Caco-2 (cell line): ENCODE data around the gene SAFB2. TPM values are rescaled to one million over a fixed set of nuclear protein-coding genes. Genes with fewer than 3 reads are reported as not detected.

Experiments used
- BruUV-seq: library from RNA; stranded (reverse); fragments of 400-500 nt; replicated peaks from 2 replicates; lab custom pipeline; 2021; lab: Mats Ljungman, UMichigan
- CTCF ChIA-PET: fragments of 300-600 bp; sonication (Branson Sonifier 250); formaldehyde crosslinking; loops from one replicate; lab custom pipeline; 2022; ENCODE audit warnings: antibody characterized with exemption; lab: Charles Lee
- POLR2A ChIA-PET: fragments of 300-600 bp; sonication (Branson Sonifier 250); formaldehyde crosslinking; loops from one replicate; lab custom pipeline; 2022; ENCODE audit warnings: antibody characterized with exemption; lab: Charles Lee
- DNase-seq, 2 experiments: peaks; one replicate each; pipeline versions ENCODE4 v3.0.0 to v3.0.0-alpha.2; 2020 to 2022
- H3K27me3 ChIP-seq: replicated peaks from 2 replicates; pipeline ENCODE4 v1.6.0; 2011; ENCODE audit warnings: low read length; ENCODE audit not compliant: control insufficient read depth, insufficient read depth
- H3K36me3 ChIP-seq: 2 replicates; pipeline ENCODE4 v1.5.1; 2011; ENCODE audit warnings: low read length; ENCODE audit not compliant: control insufficient read depth, insufficient read depth
- H3K4me1 ChIP-seq: fragments of 250-450 bp; sonication (Bioruptor Pico); 2 replicates; pipeline ENCODE4 v1.5.1; 2020; ENCODE audit warnings: mild to moderate bottlenecking
- H3K4me3 ChIP-seq: 2 replicates; pipeline ENCODE4 v1.5.1; 2011; ENCODE audit warnings: low read depth, mild to moderate bottlenecking, control low read depth, low read length
- H3K9me3 ChIP-seq: fragments of 250-450 bp; sonication (Bioruptor Pico); 2 replicates; pipeline ENCODE4 v1.5.1; 2020; ENCODE audit warnings: mild to moderate bottlenecking, moderate library complexity
- H3K27ac Mint-ChIP-seq: one replicate; pipeline ENCODE4 v1.8.0; 2022; ENCODE audit warnings: mixed read lengths; ENCODE audit not compliant: unreplicated experiment
- H3K27me3 Mint-ChIP-seq: one replicate; pipeline ENCODE4 v1.8.0; 2022; ENCODE audit warnings: mixed read lengths; ENCODE audit not compliant: insufficient read depth, unreplicated experiment
- H3K36me3 Mint-ChIP-seq: one replicate; pipeline ENCODE4 v1.8.0; 2022; ENCODE audit warnings: mild to moderate bottlenecking, mixed read lengths; ENCODE audit not compliant: insufficient read depth, unreplicated experiment
- H3K4me1 Mint-ChIP-seq: one replicate; pipeline ENCODE4 v1.8.0; 2022; ENCODE audit warnings: low read depth, mixed read lengths; ENCODE audit not compliant: unreplicated experiment
- H3K4me3 Mint-ChIP-seq: one replicate; pipeline ENCODE4 v1.8.0; 2022; ENCODE audit warnings: mild to moderate bottlenecking, moderate library complexity, mixed read lengths; ENCODE audit not compliant: unreplicated experiment
- H3K9me3 Mint-ChIP-seq: one replicate; pipeline ENCODE4 v1.8.0; 2022; ENCODE audit warnings: mixed read lengths; ENCODE audit not compliant: unreplicated experiment
- intact Hi-C: fragments of 100-400 bp; cut with micrococcal nuclease; formaldehyde crosslinking; loops from one replicate; pipeline ENCODE4 v1.10.0; 2022; ENCODE audit not compliant: unreplicated experiment
- total RNA-seq: library from RNA; stranded (reverse); gene quantifications from 2 replicates; pipeline ENCODE4 v1.2.3, GENCODE V29; 2022
- TF ChIP-seq, protein P1 (sequence below), 2 experiments: fragments of 200-600 bp in 1 of 2; IDR thresholded peaks; 1 replicate in 1 of 2; 2 replicates in 1 of 2; pipeline versions ENCODE4 v1.5.1 to v1.8.0; 2011 to 2022; ENCODE audit warnings: antibody characterized with exemption in 1 of 2, control low read depth in 1 of 2, inconsistent platforms in 1 of 2, low read depth in 1 of 2, low read length in 1 of 2, mild to moderate bottlenecking in 1 of 2, moderate library complexity in 1 of 2; ENCODE audit not compliant: insufficient read depth in 1 of 2, severe bottlenecking in 1 of 2, unreplicated experiment in 1 of 2

Gene SAFB2
- total RNA-seq, 1 experiment from 2014 or later: 81.3 TPM

DNA sequence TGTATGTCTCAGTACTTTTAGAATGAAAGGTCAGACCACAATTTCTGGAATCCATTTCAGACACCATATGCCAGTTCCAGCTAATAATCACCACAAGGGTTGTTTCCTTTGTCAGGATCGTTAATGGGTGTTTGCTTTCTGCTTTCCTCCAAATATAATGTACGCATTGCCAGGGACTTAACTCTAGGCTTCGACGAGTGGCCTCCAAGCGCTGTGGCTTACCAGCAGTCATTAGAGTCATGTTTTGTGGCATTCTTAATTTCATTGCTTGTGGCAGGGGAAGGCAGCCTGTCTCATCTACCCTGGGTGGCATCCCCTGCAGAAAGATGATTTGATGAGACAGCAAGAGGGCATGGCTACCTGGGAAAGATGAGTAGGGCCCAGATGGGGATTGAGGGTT, 22.8 kb upstream of the SAFB2 start:
- peaks cover 1% of the 10 kb centered on the region; the same call in 1 of the 2 replicates for H3K36me3 ChIP-seq
- CTCF ChIA-PET: no interaction called here
- Mint-ChIP-seq H3K27ac (no peak overlapping the region), H3K9me3 (no peaks in the 10 kb centered on the region), H3K4me1 (no peaks in the 10 kb centered on the region), H3K4me3 (no peak overlapping the region), H3K36me3 (peaks cover 94% of the 10 kb centered on the region), H3K27me3 (no peaks in the 10 kb centered on the region)
- no peak overlapping the region for H3K4me3 ChIP-seq
- TF ChIP-seq, protein P1, sequence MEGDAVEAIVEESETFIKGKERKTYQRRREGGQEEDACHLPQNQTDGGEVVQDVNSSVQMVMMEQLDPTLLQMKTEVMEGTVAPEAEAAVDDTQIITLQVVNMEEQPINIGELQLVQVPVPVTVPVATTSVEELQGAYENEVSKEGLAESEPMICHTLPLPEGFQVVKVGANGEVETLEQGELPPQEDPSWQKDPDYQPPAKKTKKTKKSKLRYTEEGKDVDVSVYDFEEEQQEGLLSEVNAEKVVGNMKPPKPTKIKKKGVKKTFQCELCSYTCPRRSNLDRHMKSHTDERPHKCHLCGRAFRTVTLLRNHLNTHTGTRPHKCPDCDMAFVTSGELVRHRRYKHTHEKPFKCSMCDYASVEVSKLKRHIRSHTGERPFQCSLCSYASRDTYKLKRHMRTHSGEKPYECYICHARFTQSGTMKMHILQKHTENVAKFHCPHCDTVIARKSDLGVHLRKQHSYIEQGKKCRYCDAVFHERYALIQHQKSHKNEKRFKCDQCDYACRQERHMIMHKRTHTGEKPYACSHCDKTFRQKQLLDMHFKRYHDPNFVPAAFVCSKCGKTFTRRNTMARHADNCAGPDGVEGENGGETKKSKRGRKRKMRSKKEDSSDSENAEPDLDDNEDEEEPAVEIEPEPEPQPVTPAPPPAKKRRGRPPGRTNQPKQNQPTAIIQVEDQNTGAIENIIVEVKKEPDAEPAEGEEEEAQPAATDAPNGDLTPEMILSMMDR (IDR thresholded peaks at IDR 0.05; ENCODE audit: insufficient read depth in 1 of 2, low read depth in 1 of 2, low read length in 1 of 2, severe bottlenecking in 1 of 2, unreplicated experiment in 1 of 2): no peak
- intact Hi-C loops: no loop called here
- POLR2A ChIA-PET: no interaction called here
- H3K9me3 ChIP-seq: no peaks in the 10 kb centered on the region
- H3K27me3 ChIP-seq: no peaks in the 10 kb centered on the region
- no peak for DNase-seq
- no peaks in the 10 kb centered on the region for H3K4me1 ChIP-seq
- BruUV-seq: no TSS peak

DNA sequence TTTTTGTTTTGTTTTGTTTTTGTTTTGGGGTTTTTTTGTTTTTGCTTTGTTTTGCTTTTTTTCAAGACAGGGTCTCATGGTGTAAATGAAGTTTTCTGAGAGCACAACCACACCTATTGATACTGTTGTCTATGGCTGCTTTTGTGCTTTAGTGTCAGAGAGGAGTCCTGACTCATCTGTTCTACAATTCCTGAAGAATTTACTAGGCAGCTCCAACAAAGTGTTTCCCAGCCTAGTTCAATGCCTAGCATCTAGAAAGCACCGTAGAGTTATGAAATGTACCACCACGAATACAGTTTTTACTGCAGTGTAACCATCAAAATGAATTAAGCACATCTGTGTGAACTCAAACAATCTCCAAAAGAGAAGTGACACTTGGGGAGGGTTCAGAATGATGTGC, 21.5 kb upstream of the SAFB2 start:
- no peak for DNase-seq
- no peaks in the 10 kb centered on the region for H3K4me1 ChIP-seq
- H3K27me3 ChIP-seq: no peaks in the 10 kb centered on the region
- peaks cover 1% of the 10 kb centered on the region; the same call in 1 of the 2 replicates for H3K36me3 ChIP-seq
- Mint-ChIP-seq H3K4me3 (no peak overlapping the region), H3K36me3 (peaks cover 94% of the 10 kb centered on the region), H3K9me3 (no peaks in the 10 kb centered on the region), H3K27ac (no peak overlapping the region), H3K27me3 (no peaks in the 10 kb centered on the region), H3K4me1 (no peaks in the 10 kb centered on the region)
- POLR2A ChIA-PET: no interaction called here
- H3K9me3 ChIP-seq: no peaks in the 10 kb centered on the region
- TF ChIP-seq, protein P1 (IDR thresholded peaks at IDR 0.05; ENCODE audit: insufficient read depth in 1 of 2, low read depth in 1 of 2, low read length in 1 of 2, severe bottlenecking in 1 of 2, unreplicated experiment in 1 of 2): no peak
- no TSS peak for BruUV-seq
- CTCF ChIA-PET: no interaction called here
- intact Hi-C loops: no loop called here
- H3K4me3 ChIP-seq: no peak overlapping the region

DNA sequence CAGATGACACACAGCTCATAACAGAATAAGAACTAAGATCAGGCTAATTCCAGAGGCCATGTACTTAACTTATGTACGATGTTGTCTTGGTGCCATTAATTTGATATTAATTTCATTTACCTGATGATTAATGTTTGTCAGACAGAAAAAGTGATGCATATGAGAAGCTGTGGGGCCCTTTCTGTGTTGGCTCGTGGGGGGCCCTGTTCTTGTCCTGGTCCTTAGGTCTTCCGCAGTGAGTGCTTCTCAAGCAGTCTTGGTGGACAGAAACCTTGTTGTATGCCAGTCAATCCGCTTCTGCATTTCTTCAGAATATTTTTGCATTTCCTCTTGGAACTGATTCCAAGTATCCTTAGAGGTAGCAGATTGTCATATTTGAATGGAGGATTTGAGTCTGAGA, 20.5 kb upstream of the SAFB2 start:
- TF ChIP-seq, protein P1 (IDR thresholded peaks at IDR 0.05; ENCODE audit: insufficient read depth in 1 of 2, low read depth in 1 of 2, low read length in 1 of 2, severe bottlenecking in 1 of 2, unreplicated experiment in 1 of 2): no peak
- Mint-ChIP-seq H3K27me3 (no peaks in the 10 kb centered on the region), H3K4me1 (no peaks in the 10 kb centered on the region), H3K36me3 (peaks cover 96% of the 10 kb centered on the region), H3K4me3 (no peak overlapping the region), H3K9me3 (no peaks in the 10 kb centered on the region), H3K27ac (no peak overlapping the region)
- Histone ChIP-seq H3K4me1 (no peaks in the 10 kb centered on the region), H3K27me3 (no peaks in the 10 kb centered on the region), H3K36me3 (peaks cover 1% of the 10 kb centered on the region; the same call in 1 of the 2 replicates), H3K9me3 (no peaks in the 10 kb centered on the region), H3K4me3 (no peak overlapping the region)
- ChIA-PET POLR2A (no interaction called here), CTCF (no interaction called here)
- intact Hi-C loops: no loop called here
- DNase-seq: no peak
- BruUV-seq: no TSS peak
